Measurements from ENCODE around the gene HS1BP3. TPM values are rescaled to one million over a fixed set of nuclear protein-coding genes. Genes with fewer than 3 reads are reported as not detected.

HS1BP3 gene
- total RNA-seq, 2 donors from 2014 or later = 5.8 to 9.3 TPM

DNA sequence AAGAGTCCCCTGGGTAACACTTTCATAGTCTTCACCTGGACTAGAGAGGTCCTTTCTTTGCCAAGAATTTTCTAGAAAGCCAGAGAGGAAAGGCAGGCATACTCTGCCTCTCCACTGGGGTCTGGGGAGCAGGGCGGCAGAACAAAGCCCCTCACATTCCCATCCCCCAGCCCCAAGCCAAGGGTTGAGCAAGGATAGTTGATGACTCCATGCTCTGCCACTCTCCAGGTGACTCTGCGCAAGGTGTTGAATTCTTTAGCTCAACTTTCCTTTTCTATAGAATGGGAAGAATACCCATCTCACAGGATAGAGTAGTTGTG lies 13.1 kb upstream of the HS1BP3 start:
- Mint-ChIP-seq H3K9me3 (no peaks in the 10 kb centered on the region), H3K27ac (no peak overlapping the region), H3K36me3 (no peaks in the 10 kb centered on the region), H3K4me1 (ENCODE audit: low read depth in 2 of 2) (peaks cover 0 to 3% of the 10 kb centered on the region in 2 donors), H3K27me3 (peaks cover 30 to 35% of the 10 kb centered on the region in 2 donors), H3K4me3 (no peak overlapping the region)
- DNase-seq (ENCODE audit: low spot score) (no peak), ATAC-seq (no peak)

DNA sequence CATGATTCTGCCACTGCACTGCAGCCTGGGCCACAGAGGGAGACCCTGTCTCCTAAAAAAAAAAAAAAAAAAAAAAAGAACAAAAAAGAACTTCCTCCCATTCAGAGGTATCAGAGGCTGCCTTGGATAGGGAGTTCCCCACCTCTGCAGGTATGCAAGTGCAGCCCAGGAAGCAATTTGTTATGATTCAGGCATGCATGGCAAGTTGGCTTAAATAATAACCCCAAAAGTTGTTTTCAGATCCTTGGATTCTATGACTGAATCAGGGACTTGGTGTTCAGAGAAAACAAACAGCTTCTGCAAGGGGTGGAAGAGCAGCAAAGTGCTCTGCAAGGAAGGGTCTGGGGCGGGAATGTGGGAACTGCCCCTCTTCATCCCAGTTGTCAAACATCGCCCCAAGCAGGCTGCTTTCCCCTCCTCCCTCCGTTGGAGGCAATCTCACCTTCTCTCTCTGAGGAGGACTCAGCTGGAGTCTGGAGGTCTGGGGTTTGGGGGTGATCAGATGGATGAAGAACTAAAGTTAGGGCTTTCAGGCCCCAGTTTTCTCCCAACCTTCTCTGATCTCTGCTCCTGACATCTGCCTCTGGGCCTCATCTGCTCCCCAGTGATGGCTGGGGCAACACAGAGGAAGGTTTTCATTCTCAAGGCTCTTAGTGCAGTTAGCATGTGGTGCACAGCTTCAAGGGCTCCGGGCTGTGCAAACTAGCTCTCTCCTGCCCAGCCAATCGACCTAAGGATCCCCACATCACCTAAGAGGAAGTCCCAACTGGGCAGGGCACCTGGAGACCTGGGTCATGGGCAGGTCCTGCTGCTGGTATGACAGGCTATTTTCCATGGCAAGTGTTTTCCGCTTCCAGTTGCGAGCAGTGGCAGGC lies 12.5 kb upstream of the HS1BP3 start:
- H3K36me3 Mint-ChIP-seq = no peaks in the 10 kb centered on the region
- H3K4me1 Mint-ChIP-seq (ENCODE audit: low read depth in 2 of 2) = peaks cover 0 to 3% of the 10 kb centered on the region in 2 donors
- H3K27me3 Mint-ChIP-seq = peaks cover 30 to 38% of the 10 kb centered on the region in 2 donors
- no peak for DNase-seq (ENCODE audit: low spot score)
- no peak overlapping the region for H3K27ac Mint-ChIP-seq
- no peak overlapping the region for H3K4me3 Mint-ChIP-seq
- no peaks in the 10 kb centered on the region for H3K9me3 Mint-ChIP-seq
- no peak for ATAC-seq

DNA sequence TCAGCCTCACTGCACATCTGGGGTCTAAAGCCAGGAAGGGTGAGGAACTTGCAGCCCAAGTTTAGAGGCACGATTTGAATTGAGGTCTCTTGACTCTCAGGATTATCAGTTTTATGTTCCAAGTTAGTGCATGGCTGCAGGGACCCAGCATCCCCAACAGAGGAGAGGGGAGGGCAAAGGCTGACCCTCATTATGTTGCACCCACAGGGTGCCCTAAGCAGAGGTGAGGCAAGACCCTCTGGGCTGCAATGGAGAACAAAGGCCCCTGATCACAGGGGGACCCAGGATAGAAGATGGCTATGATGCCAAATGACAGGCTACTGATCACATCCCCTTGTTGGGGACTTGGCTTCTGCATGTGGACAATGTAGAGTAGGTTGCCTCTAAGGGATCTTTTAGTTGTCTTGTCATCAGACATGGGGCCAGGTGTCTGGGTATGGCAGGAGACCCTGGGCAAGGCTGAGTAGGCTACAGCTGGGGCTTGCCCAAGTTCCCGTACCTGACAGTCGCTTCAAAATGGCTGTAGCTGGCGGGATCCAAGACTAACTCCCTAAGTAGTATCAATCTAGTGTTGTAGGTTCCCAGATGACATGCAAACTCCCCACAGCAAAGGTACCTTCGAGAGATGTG lies 11.5 kb upstream of the HS1BP3 start:
- H3K36me3 Mint-ChIP-seq = no peaks in the 10 kb centered on the region
- DNase-seq (ENCODE audit: low spot score) (no peak), ATAC-seq (no peak)
- no peak overlapping the region for H3K27ac Mint-ChIP-seq
- H3K9me3 Mint-ChIP-seq = no peaks in the 10 kb centered on the region
- H3K27me3 Mint-ChIP-seq = peaks cover 28 to 30% of the 10 kb centered on the region in 2 donors
- H3K4me1 Mint-ChIP-seq (ENCODE audit: low read depth in 2 of 2) = peaks cover 0 to 3% of the 10 kb centered on the region in 2 donors
- no peak overlapping the region for H3K4me3 Mint-ChIP-seq

DNA sequence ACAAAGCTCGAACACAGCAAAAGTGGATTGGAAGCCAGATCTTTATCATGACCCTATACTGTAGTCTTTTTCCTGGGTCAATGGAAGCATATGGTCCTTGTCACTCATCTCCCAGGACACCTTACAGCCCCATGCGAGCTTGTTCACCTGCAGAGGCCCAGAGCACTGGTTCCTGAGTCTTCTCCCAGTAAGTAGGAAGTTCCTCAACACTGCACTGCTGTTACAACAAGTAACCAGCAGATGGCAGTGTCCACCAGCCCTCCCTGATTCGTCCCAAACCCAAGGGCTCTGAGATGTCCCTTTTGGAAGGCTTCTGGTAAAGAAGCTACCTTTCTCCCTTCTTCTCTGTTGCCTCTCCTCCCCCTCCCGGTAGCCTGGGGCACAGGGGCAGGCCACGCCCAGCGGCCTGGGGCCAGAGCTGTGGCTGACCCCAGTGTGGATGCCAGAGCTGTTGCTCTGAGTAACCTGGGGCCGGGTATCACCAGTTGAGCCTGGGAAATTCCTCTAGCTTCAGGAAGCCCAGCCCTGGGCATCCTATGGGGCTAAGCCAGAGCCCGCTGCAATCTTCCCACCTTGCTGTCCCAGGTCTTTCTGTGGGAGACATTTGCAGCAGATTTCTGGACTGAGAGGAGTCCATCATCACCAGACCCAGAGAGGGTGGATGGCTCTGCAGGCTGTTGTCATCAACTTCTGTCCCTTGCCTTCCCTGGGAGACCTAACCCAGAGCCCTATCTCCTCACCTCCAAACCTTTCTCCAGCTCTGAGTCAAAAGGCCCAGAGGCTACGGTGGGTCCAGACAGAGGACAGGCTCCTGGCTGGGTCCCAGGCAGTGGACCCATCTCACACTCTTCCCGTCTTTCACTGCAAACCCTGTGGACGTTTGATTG lies 10.8 kb upstream of the HS1BP3 start:
- peak; percentile 67 to 78 for ATAC-seq
- H3K4me1 Mint-ChIP-seq (ENCODE audit: low read depth in 2 of 2) = peaks cover 0 to 3% of the 10 kb centered on the region in 2 donors
- no peak overlapping the region for H3K27ac Mint-ChIP-seq
- H3K4me3 Mint-ChIP-seq = no peak overlapping the region
- no peaks in the 10 kb centered on the region for H3K36me3 Mint-ChIP-seq
- H3K9me3 Mint-ChIP-seq = no peaks in the 10 kb centered on the region
- DNase-seq (ENCODE audit: low spot score) = peak; percentile 83
- peaks cover 28 to 30% of the 10 kb centered on the region in 2 donors for H3K27me3 Mint-ChIP-seq

DNA sequence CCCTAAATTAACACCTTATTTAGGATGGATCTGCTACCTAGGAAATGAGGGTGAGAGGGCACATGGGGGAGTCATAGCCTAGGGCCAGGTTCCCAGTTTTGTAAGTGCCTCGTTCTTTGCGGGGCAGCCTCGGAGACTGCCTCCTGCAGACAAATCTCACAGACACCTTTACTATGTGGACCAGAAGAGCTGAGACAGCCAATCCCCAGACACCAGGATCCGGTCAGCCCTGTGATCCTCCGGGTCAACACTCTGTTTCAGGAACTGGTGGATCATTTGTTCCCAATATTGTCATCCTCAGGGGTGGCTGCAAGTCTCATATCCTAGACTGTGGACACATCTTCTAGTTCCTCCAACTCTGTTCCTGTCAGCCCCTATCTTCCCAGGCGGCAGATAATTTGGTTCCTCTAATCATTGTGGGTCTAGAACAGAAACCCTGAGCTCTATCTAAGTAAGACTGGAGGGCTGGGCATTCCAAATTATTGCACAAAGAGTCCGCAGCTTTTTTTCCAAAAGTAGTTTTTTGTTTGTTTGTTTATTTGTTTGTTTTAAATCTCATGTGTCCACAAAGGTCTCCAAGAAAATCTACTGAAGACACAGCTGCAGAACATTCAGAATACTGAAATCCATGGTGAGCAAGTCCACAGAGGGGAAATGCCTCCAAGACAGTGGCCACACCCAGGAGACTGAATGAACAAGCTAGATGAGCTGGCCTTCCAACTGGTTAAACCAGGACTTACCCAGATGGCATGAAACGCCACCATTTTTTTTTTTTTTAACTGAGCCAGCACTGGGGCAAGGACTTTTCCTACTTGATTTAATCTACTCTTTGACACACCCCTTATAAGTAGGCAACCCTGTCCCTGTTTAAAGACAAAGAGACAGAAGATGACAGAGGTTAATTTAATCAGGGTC lies 9.9 kb upstream of the HS1BP3 start:
- Mint-ChIP-seq H3K4me1 (ENCODE audit: low read depth in 2 of 2) (no peaks in the 10 kb centered on the region), H3K27ac (no peak overlapping the region), H3K4me3 (no peak overlapping the region), H3K9me3 (no peaks in the 10 kb centered on the region), H3K36me3 (no peaks in the 10 kb centered on the region), H3K27me3 (peaks cover 28 to 30% of the 10 kb centered on the region in 2 donors)
- no peak for ATAC-seq
- peak; percentile 16 for DNase-seq (ENCODE audit: low spot score)

DNA sequence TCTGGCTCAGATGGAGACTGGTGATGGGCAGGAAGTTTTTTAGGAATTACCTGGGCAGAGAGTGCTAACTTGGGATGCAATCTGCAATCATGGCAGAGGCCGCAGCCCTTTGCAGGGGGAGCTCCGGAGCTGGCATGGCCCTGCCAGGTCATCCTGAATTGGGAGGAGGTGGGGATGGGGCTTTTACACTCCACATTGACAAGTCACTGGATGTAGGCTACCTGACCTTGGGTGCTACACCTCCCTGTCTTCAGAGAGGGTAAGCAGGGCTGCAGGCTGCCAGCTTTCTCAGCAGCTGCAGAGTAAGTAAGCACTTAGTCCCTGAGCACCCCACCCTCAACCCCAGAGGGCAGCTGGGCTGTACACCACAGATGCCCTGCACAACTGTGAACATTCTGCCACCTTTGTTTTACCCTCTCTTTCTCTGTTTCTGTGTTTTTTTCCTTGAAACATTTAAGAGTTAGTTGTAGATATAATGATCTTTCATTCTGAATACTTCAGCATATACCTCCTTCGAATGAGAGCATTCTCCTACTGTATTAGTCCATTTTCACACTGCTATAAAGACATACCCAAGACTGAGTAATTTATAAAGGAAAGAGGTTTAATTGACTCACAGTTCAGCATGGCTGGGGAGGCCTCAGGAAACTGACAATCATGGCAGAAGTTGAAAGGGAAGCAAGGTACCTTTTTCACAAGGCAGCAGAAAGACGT lies 6.8 kb upstream of the HS1BP3 start:
- DNase-seq (ENCODE audit: low spot score) = peak; percentile 32
- no peak overlapping the region for H3K4me3 Mint-ChIP-seq
- H3K36me3 Mint-ChIP-seq = no peaks in the 10 kb centered on the region
- H3K27ac Mint-ChIP-seq = no peak overlapping the region
- H3K4me1 Mint-ChIP-seq (ENCODE audit: low read depth in 2 of 2) = peaks cover 0 to 3% of the 10 kb centered on the region in 2 donors
- no peak for ATAC-seq
- no peaks in the 10 kb centered on the region for H3K9me3 Mint-ChIP-seq
- peaks cover 10 to 17% of the 10 kb centered on the region in 2 donors for H3K27me3 Mint-ChIP-seq

DNA sequence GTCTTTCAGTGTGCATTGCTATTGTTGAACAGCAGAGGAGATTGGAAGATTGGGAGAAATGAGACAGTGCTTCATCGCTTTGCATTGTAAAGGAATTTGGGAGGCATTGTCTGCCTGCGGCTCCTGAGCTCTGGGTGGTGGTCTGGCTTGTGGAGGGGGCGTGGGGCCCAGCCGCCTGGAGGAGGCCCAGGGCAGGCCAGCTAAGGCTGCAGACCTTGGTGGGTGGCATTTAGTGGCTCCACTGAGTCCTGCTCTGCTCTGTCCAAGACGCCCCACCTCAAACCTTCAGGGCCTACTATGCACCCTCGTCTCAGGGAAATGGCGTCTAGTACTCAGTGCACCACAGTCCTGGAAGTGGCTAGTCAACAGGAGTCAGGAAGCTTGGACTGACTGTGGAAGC lies 5.7 kb upstream of the HS1BP3 start:
- ATAC-seq (no peak), DNase-seq (ENCODE audit: low spot score) (peak; percentile 38)
- Mint-ChIP-seq H3K9me3 (no peaks in the 10 kb centered on the region), H3K27ac (no peak overlapping the region), H3K4me1 (ENCODE audit: low read depth in 2 of 2) (peaks cover 0 to 6% of the 10 kb centered on the region in 2 donors), H3K4me3 (no peak overlapping the region), H3K27me3 (peaks cover 10 to 13% of the 10 kb centered on the region in 2 donors), H3K36me3 (no peaks in the 10 kb centered on the region)

DNA sequence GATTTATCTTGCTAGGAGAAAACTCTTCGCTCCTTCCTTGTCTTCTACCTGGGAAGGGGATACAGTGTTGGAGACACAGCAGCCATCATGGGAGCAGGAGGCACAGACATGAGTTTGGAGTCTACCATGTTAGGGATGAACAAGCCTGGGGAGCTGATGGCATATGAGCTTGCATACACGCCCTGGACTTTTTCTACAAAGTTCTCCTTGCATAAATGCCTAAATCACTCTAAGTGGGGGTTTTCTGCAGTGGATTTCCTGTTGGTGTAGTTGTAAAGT lies 3.6 kb upstream of the HS1BP3 start:
- peaks cover 9 to 17% of the 10 kb centered on the region in 2 donors for H3K4me1 Mint-ChIP-seq (ENCODE audit: low read depth in 2 of 2)
- ATAC-seq (no peak), DNase-seq (ENCODE audit: low spot score) (no peak)
- no peak overlapping the region for H3K27ac Mint-ChIP-seq
- H3K9me3 Mint-ChIP-seq = no peaks in the 10 kb centered on the region
- no peak overlapping the region for H3K4me3 Mint-ChIP-seq
- H3K36me3 Mint-ChIP-seq = no peaks in the 10 kb centered on the region
- peaks cover 8 to 13% of the 10 kb centered on the region in 2 donors for H3K27me3 Mint-ChIP-seq

DNA sequence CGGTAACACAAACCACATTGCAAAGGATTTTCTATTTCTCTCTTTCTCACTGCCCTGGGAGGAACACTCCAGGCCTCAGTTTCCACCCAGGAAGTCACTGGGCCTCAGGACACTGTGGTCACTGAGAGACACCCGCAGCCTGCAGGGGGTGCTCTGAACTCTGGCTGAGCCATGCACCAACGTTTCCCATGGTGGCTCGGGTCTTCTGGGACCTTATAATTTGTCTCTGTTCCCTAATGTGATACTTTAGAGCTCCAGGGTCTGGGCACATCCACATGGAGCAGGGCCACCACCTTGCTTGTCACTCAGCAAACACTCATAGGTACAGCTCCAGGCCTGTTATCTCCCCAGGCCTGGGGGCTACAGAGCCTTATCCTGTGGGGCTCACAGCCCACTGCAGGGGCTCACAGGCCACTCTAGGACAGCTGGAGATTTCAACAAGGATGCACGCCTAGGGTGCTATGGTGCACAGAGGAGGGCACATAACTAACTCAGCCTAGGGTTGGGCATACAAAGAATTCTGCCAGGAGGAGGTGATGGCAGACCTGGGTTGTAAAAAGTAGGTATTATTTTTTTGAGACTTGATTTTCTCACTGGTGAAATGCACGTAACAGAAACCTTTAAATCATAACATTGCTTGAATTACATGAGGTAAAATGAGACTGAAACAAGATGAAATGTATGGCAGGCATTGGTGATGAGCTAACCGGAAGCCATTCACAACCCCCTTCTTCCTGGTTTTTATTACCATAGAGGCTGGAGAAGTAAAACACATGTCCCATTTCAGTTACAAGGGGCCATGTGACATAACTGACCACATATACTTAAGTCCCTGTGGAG lies 3.0 kb upstream of the HS1BP3 start:
- ATAC-seq = no peak
- Mint-ChIP-seq H3K4me1 (ENCODE audit: low read depth in 2 of 2) (peaks cover 15 to 21% of the 10 kb centered on the region in 2 donors), H3K4me3 (no peak overlapping the region)

DNA sequence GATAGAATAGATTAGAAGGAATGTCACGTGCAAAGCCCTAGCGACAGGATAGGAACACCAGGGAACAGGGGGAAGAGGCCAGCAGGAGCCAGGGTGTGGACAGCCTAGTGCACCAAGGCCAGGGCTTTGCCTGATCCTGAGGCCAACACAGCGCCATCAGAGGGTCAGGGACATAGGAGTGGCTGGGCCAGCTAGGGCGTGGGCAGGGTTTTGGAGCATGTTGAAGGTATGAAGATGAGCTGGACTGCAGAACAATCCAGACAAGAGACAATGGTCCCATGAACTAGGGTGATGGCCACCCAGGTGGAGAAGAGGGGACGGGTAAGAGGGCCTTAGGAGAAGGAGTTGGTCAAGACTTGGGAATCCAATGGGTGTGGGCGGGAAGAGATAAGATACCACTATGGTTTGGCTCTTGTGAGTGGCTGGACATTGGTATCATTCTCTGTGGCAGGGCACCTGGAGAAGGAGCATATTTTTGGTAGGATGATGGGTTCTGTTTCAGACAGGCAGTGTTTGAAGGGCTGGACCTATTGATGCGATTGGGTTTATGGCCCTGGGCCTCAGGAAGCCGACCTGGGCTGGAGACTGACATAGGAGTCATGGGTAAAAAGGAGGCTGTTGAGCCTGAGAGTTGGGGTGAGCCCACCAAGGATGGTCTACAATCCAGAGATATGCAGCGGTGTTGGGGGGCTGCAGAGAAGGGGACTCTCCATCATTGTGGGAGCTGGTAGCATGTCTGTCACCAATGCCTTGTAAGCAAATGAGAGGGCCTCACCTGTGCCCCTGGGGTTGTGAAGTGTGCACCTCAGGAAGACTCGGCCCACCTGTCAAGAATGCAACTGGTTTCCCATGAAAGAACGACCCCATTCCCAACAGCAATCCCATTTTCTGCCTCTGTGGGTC lies 2.0 kb upstream of the HS1BP3 start:
- no peak overlapping the region for H3K4me3 Mint-ChIP-seq
- no peak for DNase-seq (ENCODE audit: low spot score)
- H3K4me1 Mint-ChIP-seq (ENCODE audit: low read depth in 2 of 2) = peaks cover 24 to 30% of the 10 kb centered on the region in 2 donors
- peaks cover 0 to 11% of the 10 kb centered on the region in 2 donors for H3K27me3 Mint-ChIP-seq
- no peak overlapping the region for H3K27ac Mint-ChIP-seq
- ATAC-seq = no peak
- no peaks in the 10 kb centered on the region for H3K36me3 Mint-ChIP-seq
- no peaks in the 10 kb centered on the region for H3K9me3 Mint-ChIP-seq

More for the DNA sequence above, 3.0 kb upstream of the HS1BP3 start:
- H3K27me3 Mint-ChIP-seq = peaks cover 2 to 13% of the 10 kb centered on the region in 2 donors
- no peaks in the 10 kb centered on the region for H3K36me3 Mint-ChIP-seq
- H3K27ac Mint-ChIP-seq = no peak overlapping the region
- no peak for DNase-seq (ENCODE audit: low spot score)
- H3K9me3 Mint-ChIP-seq = no peaks in the 10 kb centered on the region

DNA sequence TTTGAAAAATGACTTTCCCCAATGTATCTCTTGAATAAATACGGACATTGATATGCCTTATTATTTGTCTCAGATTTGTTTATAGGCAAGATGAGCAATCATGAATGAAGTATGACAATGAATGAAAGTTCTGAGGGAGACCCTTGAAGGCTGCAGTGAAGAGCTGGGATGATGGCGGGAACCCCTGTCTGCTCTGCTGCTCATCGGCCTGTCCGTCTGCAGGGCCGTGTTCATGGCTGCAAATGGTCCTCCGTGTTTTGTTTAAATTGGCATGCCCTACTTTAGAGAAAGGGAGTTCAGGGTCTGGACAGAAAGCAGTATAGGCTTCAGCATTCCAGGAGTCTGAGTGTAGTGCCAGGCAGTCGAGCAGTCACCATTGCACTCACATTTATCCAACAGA lies 1.2 kb upstream of the HS1BP3 start:
- Mint-ChIP-seq H3K27ac (no peak overlapping the region), H3K9me3 (no peaks in the 10 kb centered on the region), H3K36me3 (no peaks in the 10 kb centered on the region), H3K4me1 (ENCODE audit: low read depth in 2 of 2) (peaks cover 26 to 30% of the 10 kb centered on the region in 2 donors), H3K27me3 (peaks cover 0 to 9% of the 10 kb centered on the region in 2 donors), H3K4me3 (peak overlapping the region; percentile 3)
- DNase-seq (ENCODE audit: low spot score) (no peak), ATAC-seq (no peak)
